HG03097 (cell line): Measurements from ENCODE around the gene RBBP8NL.

Experiments used
- ATAC-seq: cut with Tn5 transposase; IDR thresholded peaks from one replicate; pipeline ENCODE4 v1.9.1; 2021; ENCODE audit not compliant: unreplicated experiment, low FRiP score

Gene RBBP8NL

GRCh38 chr20:62424249-62425107 is 2.9 kb downstream of the RBBP8NL start:
- no peak for ATAC-seq

DNA sequence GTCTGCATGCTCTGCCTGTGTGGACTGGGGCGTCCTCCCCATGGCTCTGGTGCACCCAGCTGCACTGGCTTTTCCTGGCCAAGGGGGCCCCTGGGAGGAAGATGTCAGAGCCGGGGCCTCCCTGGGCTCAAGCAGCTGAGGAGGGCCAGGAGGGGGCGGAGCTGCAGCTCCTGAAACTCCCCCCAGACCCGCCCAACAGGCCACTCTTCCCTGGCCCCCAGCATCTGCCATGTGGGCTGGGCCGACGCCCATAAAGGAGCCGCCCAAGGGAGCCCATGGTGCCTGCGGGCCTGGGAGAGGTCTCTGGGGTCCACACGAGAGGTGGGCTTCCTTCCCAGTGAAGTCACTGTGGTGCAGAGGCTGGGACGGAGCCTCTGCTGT is 4.0 kb downstream of the RBBP8NL start:
- ATAC-seq, result no peak

DNA sequence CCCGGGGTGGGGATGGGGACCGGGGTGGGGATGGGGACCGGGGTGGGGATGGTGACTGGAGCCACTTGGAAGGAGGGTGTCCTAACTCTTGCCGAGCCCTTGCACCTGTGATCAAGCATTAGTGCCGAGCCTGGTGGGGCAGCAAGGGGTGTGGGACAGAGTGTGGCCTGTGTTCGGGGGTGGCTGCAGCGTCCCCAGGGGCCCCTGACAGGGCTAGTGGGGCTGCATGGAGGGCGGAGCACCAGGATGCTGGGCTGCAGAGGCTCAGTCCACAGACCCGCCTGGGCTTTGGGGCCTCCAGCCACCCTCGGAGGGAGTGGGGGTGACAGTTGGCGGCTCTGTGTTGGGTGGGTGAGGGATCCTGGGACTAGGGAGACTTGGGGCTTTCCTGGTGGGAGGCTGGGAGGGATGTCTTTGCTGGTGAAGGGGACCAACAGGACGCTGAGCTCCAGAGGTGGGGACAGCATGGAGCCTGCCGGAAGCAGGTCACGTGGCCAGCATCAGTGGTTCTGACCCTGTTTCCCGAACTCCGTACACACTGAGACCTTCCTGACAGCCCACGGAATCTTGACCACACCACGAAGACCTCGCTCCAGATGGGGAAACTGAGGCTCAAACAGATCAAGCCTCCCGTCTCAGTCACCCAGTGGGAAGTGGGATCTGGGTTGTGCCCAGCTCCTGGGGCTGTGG is 4.6 kb downstream of the RBBP8NL start:
- ATAC-seq, result no peak

DNA sequence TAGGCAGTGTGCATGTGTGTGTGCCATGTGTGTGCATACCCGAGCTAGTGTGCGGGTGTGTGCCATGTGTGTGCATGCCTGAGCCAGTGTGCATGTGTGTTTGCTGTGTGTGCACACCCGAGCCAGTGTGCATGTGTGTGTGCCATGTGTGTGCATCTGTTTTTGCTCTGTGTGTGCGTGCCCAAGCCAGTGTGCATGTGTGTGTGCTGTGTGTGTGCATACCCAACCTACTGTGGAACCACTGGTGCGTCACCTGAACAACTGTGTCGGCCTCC is 5.7 kb downstream of the RBBP8NL start:
- no peak for ATAC-seq

DNA sequence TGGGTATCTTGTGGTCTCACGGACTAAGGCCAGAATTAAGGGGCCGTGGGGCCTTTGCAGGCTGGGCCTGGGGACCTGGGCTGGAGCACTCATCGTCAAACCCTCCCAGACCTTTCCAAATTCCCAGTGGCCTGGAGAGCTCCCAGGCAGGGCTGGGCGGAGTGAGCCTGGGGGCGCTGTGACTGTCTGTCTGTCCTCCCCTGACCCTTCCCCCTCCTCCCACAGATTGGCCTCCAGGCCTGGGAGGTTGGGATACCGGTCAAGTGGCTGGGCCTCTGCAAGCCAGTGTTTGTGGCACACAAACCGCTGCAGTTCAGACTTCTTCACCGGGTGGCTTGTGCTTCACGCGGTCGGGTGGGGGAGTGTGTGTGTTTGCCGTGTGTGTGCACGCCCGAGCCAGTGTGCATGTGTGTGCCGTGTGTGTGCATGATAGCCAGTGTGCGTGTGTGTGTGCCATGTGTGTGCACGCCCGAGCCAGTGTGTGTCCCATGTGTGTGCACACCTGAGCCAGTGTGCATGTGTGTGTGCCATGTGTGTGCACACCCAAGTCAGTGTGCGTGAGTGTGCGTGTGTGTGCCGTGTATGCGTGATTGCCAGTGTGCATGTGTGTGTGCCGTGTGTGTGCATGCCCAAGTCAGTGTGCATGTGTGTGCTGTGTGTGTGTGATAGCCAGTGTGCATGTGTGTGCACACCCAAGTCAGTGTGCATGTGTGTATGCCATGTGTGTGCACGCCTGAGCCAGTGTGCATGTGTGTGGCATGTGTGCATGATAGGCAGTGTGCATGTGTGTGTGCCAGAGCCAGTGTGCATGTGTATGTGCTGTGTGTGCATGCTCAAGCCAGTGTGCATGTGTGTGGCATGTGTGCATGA is 6.3 kb downstream of the RBBP8NL start:
- no peak for ATAC-seq

GRCh38 chr20:62419759-62420158 is 7.6 kb downstream of the RBBP8NL start:
- no peak for ATAC-seq

GRCh38 chr20:62418709-62419487 is 8.4 kb downstream of the RBBP8NL start:
- ATAC-seq, result no peak

DNA sequence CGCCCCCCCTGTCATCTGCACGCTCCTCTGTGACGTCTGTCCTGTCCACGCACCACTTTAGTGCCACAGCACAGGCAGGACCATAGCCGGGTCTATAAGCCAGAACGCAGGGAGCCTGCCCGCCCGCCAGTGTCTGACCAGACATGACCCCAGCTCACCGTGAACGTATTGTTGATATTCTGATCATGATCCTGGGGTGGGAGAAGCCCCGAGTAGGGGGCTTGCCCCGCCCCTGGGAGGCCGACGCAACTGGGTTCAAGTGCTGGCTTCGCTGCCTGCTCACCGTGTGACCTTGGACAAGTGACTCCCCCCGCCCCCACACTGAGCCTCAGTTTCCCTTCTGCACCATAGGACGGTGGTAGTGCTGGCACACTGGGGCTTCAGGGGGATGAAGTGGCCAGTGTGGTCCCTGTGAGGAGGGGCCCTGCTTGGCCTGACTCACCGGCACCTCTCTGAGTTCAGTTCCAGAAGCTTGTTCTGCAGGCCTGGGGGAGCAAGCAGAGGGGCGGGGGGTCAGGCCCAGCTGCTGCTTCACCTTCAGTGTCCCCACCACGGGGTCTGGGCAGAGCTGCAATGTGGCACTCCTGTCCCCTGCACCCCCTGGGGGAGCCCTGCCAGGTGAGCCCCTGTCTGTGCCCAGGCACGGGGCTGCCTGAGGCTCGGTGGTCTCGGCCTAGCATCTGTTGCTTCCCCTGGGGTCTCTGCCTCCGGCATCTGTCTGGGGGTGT is 9.2 kb downstream of the RBBP8NL start:
- ATAC-seq, result no peak

- ATAC-seq, result no peak
These were observed 10.4 kb downstream of the RBBP8NL start for GRCh38 chr20:62416651-62417637.

DNA sequence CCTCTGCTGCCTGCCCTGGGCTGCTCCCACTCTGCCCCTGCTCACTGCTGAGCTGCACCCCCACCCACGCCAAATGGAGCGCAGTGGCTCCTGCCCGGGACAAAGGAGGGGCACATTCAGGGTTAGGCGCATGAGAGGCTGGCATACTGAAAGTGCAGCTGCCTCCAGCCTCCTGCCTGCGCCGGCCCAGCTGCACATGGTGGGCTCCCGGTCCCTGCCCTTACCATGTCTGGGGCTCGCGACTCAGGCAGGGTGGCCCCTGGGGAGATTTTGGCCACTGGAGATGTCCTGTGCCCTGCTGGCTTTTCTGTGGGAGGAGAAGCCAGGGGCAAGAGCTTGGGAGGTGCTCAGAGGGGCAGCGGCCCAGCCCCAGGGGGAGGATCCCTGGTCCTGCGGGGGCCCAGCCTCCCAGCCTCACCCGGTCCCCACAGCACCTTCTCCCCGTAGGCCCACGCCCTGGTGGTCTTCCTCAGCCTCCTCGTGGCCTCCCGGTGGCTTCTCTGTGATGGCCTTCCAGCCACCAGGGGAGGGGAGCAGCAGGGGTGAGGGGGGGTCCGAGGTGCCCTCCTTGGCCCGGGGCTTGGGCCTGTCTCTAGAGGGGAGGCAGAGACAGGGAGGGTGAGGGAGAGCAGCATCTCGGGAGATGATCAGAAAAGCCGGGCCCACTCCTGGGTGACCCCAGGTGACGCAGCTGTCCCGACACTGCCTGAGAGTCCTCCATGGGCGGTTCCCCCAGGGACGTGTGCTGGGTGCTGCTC is 11.8 kb downstream of the RBBP8NL start:
- ATAC-seq, result no peak

DNA sequence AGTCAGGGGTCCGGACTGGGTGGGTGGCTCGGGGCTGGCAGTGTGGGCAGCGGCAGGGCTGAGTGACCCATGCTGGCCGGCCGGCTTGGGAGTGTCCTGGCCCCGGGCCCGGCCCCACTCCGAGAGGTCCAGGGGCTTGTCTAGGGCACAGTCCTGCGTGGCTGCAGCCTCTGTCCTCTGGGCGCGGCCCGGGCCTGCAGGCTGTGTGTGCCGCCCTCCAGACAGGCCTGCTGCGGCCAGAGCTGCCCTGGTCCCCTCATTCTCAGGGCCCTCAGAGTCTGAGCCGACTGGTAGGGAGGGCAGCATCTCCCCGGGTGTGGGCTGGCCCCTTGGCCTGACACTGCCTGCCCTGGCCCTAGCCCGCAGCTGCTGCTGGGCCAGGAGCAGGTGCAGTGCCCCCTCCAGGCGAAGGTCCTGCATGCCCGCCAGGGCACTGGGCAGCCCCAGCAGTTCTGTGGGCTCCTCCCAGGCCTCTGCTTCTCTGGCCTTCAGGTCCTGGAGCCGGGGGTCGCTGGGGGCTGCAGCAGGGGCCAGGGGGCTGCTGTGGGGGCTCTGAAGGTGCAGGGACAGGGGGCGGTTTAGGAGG is 13.3 kb downstream of the RBBP8NL start:
- ATAC-seq, result no peak

- ATAC-seq, result no peak
These were observed 14.2 kb downstream of the RBBP8NL start for GRCh38 chr20:62413025-62413570.

DNA sequence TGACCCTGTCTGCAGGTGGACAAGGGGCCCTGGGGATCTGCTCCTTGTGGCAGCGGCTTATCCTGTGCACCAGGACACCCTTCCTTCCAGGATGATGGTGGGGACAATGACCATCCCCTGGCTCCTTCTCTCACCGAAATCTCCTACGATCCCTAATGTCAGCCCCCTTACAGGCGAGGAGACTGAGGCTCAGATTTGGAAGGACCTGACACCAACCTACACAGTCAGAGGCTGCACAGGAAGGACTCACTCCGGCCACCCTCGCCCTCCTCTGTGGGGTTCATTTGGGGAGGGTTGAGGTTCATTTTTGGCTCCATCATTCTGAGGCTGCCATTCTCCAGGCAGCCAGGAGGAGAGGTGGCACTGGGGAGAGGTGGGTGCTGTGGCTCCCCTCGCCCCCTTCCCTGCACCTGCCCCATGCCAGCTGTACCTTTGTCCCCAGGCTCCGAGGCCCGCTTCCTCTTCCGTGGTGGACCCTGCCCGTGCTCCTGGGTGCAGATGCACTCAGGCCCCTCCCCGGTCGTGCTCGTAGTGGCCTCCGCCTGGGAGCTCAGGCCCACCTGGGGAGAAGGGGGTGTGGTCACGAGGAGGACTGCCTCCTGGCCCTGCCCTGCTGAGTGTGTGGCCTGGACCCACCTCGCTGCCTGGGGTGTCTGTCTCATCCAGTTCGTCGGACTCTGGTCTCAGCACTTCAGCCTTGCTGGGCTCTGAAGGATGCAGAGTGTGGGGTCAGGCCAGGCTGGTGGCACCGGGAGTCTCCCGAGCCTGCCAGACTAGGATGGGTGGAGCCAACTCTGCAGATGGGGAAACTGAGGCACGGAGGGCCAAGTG is 14.9 kb downstream of the RBBP8NL start:
- no peak for ATAC-seq

GRCh38 chr20:62411479-62412193 is 15.7 kb downstream of the RBBP8NL start:
- ATAC-seq, result no peak

DNA sequence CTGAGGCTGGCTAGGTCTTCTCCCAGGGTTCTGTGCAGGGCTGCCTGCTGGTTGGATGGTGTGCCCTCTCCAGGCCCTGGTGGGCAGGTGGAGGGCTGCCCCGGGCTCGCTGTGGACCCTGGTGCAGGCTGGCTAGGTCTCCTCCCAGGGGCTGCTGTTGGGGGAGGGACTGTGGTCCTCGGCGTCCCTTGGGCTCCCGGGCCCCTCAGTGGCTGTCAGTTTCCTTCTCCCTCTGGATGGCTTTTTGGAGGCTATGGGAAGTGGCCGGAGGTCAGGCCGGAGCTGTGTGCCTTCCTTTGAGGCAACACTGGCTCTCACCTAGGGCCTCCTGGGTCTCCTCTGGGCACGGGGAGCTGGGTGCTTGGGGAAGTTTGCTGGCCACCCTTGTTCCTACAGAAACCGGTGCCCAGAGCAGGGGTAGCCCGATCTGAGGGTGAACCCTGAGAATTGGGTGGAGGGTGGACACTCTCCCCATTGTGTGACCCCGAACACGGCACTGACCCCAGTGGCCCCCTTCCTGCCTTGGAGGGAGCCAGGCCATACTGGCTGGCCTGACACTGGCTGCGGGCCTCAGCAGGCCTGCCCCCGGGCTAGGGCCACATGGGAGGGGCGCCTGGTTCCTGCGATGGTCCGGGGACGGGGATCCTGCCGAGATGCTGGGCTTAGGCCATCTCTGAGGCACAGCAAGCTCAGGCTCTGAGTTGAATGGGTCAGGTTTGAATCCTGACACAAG is 16.4 kb downstream of the RBBP8NL start:
- ATAC-seq, result no peak
